Heart left ventricle (tissue), 16 donors: ENCODE data around the gene C10orf88. TPM values are rescaled to one million over a fixed set of nuclear protein-coding genes. Genes with fewer than 3 reads are reported as not detected.
A peak's percentile ranks its signal among the peaks of the same experiment; 100 is the strongest.

Experiments used
- ATAC-seq, 4 donors: fragments of 200-7000 bp; cut with Tn5 transposase; one replicate each; pipeline ENCODE4 v1.9.1; 2020 to 2022; ENCODE audit warnings: moderate library complexity in 4 of 4, mild to moderate bottlenecking in 3 of 4, moderate number of reproducible peaks in 1 of 4
- DNase-seq, 5 donors: peaks; one replicate each; pipeline ENCODE4 v3.0.0-alpha.2; 2020
- H3K27ac ChIP-seq, 12 donors: fragments of 200-600 bp; sonication (generic) in 4 of 12; one replicate each; pipeline versions ENCODE4 v1.5.0 to v1.8.0; 2016 to 2022; ENCODE audit warnings: mild to moderate bottlenecking in 2 of 12
- H3K27me3 ChIP-seq, 9 donors: fragments of 200-600 bp; sonication (generic) in 2 of 9; one replicate each; pipeline versions ENCODE4 v1.5.1 to v1.8.0; 2016 to 2022; ENCODE audit warnings: mild to moderate bottlenecking in 3 of 9
- H3K36me3 ChIP-seq, 9 donors: fragments of 200-600 bp; sonication (generic) in 2 of 9; one replicate each; pipeline versions ENCODE4 v1.5.0 to v1.8.0; 2018 to 2022; ENCODE audit warnings: mild to moderate bottlenecking in 2 of 9
- H3K4me1 ChIP-seq, 12 donors: fragments of 200-600 bp; sonication (generic) in 4 of 12; one replicate each; pipeline versions ENCODE4 v1.5.0 to v1.8.0; 2016 to 2022; ENCODE audit warnings: mild to moderate bottlenecking in 3 of 12
- H3K4me3 ChIP-seq, 12 donors: fragments of 200-600 bp; sonication (generic) in 4 of 12; one replicate each; pipeline versions ENCODE4 v1.5.0 to v1.8.0; 2017 to 2022; ENCODE audit warnings: mild to moderate bottlenecking in 9 of 12, moderate library complexity in 4 of 12
- H3K9me3 ChIP-seq, 12 donors: fragments of 200-600 bp; sonication (generic) in 4 of 12; one replicate each; pipeline versions ENCODE4 v1.5.0 to v1.8.0; 2016 to 2022; ENCODE audit warnings: mild to moderate bottlenecking in 1 of 12
- CTCF ChIP-seq, 12 donors: fragments of 200-600 bp; sonication (generic) in 4 of 12; IDR thresholded peaks; one replicate each; pipeline versions ENCODE4 v1.5.0 to v1.8.0; 2018 to 2022; ENCODE audit warnings: antibody characterized with exemption in 12 of 12, mild to moderate bottlenecking in 5 of 12
- POLR2A ChIP-seq, 2 donors: fragments of 450-650 bp; IDR thresholded peaks; one replicate each; pipeline ENCODE4 v1.6.1; 2017; ENCODE audit warnings: antibody characterized with exemption in 2 of 2, mild to moderate bottlenecking in 2 of 2, moderate library complexity in 2 of 2
- WGBS, 4 donors: extraction: QIAGEN DNeasy Blood & Tissue Kit in 2 of 4; methylation state at CpG; one replicate each; pipeline versions ENCODE4 v1.1.5 to v1.1.7; 2013 to 2018; 5-methylcytosine and 5-hydroxymethylcytosine counted together
- intact Hi-C, 10 donors: fragments of 100-400 bp; cut with DNase I; formaldehyde crosslinking; loops; one replicate each; pipeline versions ENCODE4 v1.11.1 to v1.14.2; 2022
- polyA plus RNA-seq, 2 donors: library from polyadenylated mRNA; stranded (reverse); fragments of 200-250 nt; gene quantifications; one replicate each; pipeline ENCODE4 v1.2.3, GENCODE V29; 2013
- total RNA-seq, 9 donors: library from RNA; depleted of rRNA in 2 of 9; stranded (reverse); fragments of >200 nt in 2 of 9; fragmentation: NEBNext Ultra II Directional in 3 of 9; extraction: Animal tissue kit (Norgen Biotek cat#: 25700) in 3 of 9; gene quantifications; one replicate each; pipeline versions ENCODE4 v1.1.0 to v1.2.4, GENCODE V29; 2016 to 2023
- donor health status: ischemic (EF 13 %, LVEDD 7.1; RV severe dilation, severe dysfunction).
- donor health status: healthy with polysubstance abuse.
- donor health status: DM: no; HTN: yes; CAD: no.
- donor health status: DM: no; HTN: no; CAD: no.
- donor health status: ischemic (EF 25% LVEDD 6.9; RV normal size, moderate dysfunction).
- donor health status: ischemic (EF 25% LVEDD 5.7; RV mildly dilated, moderate dysfunction).
- donor health status: healthy.
- donor health status: DM: yes; HTN: yes; CAD: no.
- donor health status: ischemic (EF 35%, LVEDD 5.7; RV mildly dilated, moderate dysfunction).
- donor health status: nonischemic (EF 11% LVEDD 7.7; RV severe dilation, severe dysfunction).
- donor health status: DM: yes; HTN: yes; CAD: no.
- donor health status: PGD.
- donor health status: ischemic (EF 29% LVEDD 5.4; RV normal size, mild dysfunction).
- donor health status: nonischemic (EF 23%, LVEDD 6.1; RV moderate dilation, normal function).

Gene C10orf88
- total and polyA plus RNA-seq, 11 donors, result 3.1 to 8.3 (median 5.7) TPM

GRCh38 chr10:122980209-122981065, 26.4 kb upstream of the C10orf88 start, which contains the start of gene PSTK:
PSTK (plus strand) TSS chr10:122980401; CDS start chr10:122980480, 79 bp downstream.
- intact Hi-C loops, result loop anchor here in 5 of 10 donors (1.0 to 10.0 kb wide), 5 partner anchors 26 to 606 kb away; partner anchors contain the start of genes C10orf88 (in 4 of the 5), IKZF5 (in 2 of the 5), ACADSB (in 1 of the 5) and PLEKHA1 (in 1 of the 5)

GRCh38 chr10:122974543-122975064, 20.6 kb upstream of the C10orf88 start:
- WGBS, 4 donors, result 82 to 90% (median 86%) methylated on average over 3 of the region's 3 CpGs
- intact Hi-C loops, result no loop called here
- no peak overlapping the region for H3K4me3 ChIP-seq
- no peak overlapping the region for H3K27ac ChIP-seq
- TF ChIP-seq POLR2A (IDR thresholded peaks at IDR 0.05), result no peak
- TF ChIP-seq CTCF (IDR thresholded peaks at IDR 0.05), result no peak
- ATAC-seq, result no peak
- peaks cover 0 to 3% (median 1%) of the 10 kb centered on the region in 12 donors for H3K4me1 ChIP-seq
- H3K9me3 ChIP-seq, result no peaks in the 10 kb centered on the region
- DNase-seq, result no peak
- no peaks in the 10 kb centered on the region for H3K36me3 ChIP-seq
- H3K27me3 ChIP-seq, result peaks cover 0 to 5% (median 0%) of the 10 kb centered on the region in 9 donors

More at GRCh38 chr10:122980209-122981065, 26.4 kb upstream of the C10orf88 start, which contains the start of gene PSTK:
- Histone ChIP-seq H3K36me3 (peaks cover 0 to 13% (median 3%) of the 10 kb centered on the region in 9 donors), H3K4me3 (peak within 1 kb of the TSS; percentile 41 to 92 (median 74)), H3K27me3 (no peaks in the 10 kb centered on the region), H3K9me3 (no peaks in the 10 kb centered on the region), H3K4me1 (peaks cover 0 to 13% (median 6%) of the 10 kb centered on the region in 12 donors), H3K27ac (peak within 1 kb of the TSS; percentile 86 to 96 (median 92))
- peak in 1 of 2 donors; percentile 53 for TF ChIP-seq POLR2A (IDR thresholded peaks at IDR 0.05)
- peak; percentile 86 to 98 (median 95) for TF ChIP-seq CTCF (IDR thresholded peaks at IDR 0.05)
- 0 to 4% (median 1%) methylated on average over 21 to 73 of the region's 73 CpGs for whole genome bisulfite sequencing, 4 donors
- DNase-seq (peak; percentile 91 to 96 (median 94)), ATAC-seq (peak; percentile 97 to 99 (median 99))

DNA sequence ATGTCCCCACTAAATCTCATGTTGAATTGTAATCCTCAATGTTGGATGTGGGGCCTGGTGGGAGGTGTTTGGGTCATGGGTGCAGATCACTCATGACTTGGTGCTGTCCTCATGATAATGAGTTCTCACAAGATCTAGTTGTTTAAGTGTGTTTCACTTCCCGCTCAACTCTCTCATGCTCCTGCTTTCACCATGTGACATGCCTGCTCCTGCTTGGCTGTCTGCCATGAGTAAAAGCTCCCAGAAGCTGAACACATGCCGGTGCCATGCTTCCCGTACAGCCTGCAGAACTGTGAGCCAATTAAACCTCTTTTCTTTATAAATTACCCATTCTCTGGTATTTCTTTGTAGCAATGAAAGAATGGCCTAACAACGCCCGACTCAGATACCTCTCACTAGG, 20.0 kb upstream of the C10orf88 start:
- DNase-seq, result no peak
- intact Hi-C loops, result no loop called here
- WGBS, 4 donors, result 52 to 56% (median 53%) methylated on average over 5 of the region's 5 CpGs

More for the DNA sequence above, 20.0 kb upstream of the C10orf88 start:
- TF ChIP-seq CTCF (IDR thresholded peaks at IDR 0.05) (no peak), POLR2A (IDR thresholded peaks at IDR 0.05) (no peak)
- Histone ChIP-seq H3K4me3 (no peak overlapping the region), H3K36me3 (no peaks in the 10 kb centered on the region), H3K27ac (no peak overlapping the region), H3K27me3 (peaks cover 0 to 5% (median 0%) of the 10 kb centered on the region in 9 donors), H3K4me1 (no peaks in the 10 kb centered on the region), H3K9me3 (peaks cover 0 to 5% (median 0%) of the 10 kb centered on the region in 12 donors)
- ATAC-seq, result peak in 1 of 4 donors; percentile 24
